ENCODE measurements around the gene GLCCI1.

Gene GLCCI1

DNA sequence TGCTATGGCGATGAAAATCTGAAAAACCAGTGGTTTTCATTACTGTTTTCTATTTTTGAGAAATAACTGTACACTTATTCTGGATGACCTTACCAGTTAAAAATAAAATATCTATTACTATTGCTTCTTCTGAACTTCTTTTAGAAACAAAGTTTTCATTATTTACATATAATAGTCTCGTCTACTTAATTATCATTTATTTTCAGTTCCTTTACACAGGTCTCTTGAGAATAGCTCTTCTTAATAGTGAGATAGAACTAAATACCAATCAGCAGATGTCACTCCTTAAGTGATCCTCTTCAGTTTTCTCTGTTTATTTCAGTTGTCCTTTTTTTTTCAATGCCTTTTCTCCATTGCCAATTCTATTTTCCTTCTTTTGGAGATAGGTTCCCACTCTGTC, 4.3 kb upstream of the GLCCI1 start:
- no peak for DNase-seq (ENCODE audit: low read depth)

DNA sequence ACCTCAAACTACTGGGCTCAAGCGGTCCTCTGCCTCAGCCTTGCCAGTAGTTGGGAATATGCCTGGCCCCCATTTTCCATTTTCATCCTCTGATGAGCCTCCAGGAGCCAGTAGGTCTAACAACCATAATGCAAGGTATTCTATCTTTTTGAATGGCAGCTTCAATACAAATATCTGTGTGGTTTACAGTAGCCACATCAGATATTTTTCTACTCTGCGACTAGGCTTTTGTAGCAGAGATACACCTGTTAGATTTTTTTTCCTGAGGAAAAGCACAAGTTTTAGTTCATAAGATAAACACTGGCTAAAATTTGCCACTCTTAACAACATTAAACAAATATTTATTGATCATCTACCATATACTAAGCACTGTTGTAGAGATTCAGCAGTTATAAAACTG, 3.9 kb upstream of the GLCCI1 start:
- no peak for DNase-seq (ENCODE audit: low read depth)

DNA sequence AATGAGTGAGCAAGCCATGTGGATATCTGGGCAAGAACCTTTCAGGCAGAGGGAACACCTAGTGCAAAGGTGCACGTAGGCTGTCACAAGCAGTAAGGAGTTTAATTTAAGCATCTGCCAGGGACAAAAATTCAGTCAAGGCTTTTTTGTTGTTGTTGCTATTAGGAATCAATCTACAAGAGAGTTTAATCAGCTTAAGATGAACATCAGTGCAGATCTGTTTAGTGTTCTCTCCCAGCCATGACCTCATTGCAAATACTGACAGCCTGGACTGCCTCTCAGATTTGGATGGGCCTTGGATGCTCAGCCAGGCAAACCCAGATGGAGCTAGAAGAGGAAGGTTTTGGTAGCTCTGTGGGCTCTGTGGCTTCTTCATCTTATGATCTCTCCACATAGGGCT, 3.3 kb upstream of the GLCCI1 start:
- DNase-seq (ENCODE audit: low read depth), result no peak

DNA sequence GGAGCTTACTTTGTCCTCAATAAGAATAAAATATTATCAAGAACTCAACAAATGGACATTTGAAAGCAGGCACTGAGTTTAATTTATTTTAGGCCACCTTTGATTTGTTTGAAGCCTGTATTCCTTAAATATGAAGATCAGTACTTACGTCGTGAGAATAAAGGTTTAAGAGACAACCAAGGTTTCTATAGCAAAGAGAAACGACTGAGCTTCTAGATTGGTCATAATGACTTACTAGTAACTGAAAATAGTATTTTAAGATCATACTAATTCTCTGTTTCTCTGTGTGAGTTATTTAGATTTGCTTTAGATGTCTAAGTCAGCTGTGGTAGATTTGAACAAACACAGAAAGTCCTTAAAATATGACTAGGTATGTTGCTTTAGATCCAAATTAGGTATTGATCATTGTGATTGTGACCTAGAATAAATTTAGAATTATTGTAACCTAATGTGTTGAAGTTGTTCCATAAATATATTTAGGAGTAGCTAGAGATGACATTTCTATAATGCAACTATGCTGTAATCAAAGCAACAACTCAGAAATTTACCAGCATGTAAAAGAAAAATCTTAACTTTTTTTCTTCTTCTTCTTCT, 2.4 kb upstream of the GLCCI1 start:
- DNase-seq (ENCODE audit: low read depth), result no peak

DNA sequence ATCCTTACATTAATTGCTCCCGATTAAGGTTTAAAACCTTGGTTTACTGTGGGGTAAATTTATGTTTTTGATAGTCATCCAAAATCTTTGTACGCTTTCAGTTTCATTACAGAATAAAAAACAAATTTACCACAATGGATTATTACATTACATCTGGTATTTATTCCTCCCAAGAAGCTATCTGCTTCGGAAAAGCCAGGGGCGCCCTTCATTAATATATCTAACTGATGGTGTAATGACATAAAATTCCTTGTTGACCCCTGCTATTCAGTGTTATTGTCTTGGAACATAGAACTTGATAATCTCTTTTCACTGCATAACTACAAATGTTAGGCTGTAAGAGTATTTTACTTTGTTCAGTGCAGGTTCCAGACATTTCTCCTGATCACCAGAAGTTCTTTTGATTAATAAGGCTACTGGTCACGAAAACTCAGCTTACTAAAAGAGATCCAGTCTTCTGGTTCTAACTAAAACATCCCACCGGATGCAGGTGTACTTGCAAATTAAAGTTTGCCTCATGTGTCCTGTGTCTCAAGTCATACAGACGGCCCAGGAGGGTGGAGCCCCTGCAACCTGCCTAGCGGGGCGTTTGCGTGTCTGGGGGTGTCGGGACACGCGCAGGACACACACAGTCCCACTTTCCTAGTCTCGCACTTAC, 581 bp upstream of the GLCCI1 start:
- DNase-seq (ENCODE audit: low read depth), result no peak

DNA sequence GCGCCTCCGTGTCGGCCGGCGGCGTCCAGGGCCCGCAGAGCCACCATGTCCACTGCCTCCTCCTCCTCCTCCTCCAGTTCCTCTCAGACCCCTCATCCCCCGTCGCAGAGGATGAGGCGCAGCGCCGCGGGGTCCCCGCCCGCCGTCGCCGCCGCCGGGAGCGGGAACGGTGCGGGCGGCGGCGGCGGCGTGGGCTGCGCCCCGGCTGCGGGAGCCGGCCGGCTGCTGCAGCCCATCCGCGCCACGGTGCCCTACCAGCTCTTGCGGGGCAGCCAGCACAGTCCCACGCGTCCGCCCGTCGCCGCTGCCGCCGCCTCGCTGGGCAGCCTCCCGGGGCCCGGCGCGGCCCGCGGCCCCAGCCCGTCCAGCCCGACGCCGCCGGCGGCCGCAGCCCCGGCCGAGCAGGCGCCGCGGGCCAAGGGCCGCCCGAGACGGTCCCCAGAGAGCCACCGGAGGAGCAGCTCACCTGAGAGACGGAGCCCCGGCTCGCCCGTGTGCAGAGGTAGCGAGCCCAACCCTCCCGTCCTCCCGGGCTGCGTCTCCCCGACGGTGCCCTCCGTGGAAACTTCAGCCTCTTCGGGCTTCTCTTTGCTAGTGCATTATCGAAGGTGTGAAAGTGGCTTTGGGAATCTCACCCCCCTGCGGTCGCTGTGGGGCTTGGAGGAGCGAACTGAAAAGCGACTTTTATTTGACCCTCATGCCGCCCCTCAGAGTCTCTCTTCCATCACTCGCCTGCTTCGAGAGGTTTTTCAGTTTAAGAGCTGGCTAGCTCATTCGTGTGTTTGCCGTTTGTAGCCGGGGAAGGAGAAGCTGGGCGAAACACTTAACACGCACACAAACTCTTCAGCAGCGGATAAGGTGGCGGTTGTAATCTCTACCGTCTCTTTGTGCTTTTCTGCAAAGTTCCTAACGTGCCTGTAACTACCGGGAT, 975 bp downstream of the GLCCI1 start:
- no peak for DNase-seq (ENCODE audit: low read depth)

DNA sequence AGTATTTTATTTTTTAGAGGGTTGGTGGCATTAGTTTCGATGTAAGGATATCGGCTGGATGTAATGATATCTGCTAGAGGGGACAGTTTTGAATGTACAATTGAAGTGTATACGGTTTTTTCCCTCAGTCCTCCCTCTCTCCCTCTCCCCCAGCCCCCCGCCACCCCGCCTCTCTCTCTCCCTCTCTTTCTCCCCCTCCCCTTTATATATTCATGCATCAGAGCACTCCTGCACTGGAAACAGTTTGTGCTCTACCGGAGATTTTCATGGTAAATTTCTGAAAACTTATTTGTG, 1.6 kb downstream of the GLCCI1 start:
- no peak for DNase-seq (ENCODE audit: low read depth)

DNA sequence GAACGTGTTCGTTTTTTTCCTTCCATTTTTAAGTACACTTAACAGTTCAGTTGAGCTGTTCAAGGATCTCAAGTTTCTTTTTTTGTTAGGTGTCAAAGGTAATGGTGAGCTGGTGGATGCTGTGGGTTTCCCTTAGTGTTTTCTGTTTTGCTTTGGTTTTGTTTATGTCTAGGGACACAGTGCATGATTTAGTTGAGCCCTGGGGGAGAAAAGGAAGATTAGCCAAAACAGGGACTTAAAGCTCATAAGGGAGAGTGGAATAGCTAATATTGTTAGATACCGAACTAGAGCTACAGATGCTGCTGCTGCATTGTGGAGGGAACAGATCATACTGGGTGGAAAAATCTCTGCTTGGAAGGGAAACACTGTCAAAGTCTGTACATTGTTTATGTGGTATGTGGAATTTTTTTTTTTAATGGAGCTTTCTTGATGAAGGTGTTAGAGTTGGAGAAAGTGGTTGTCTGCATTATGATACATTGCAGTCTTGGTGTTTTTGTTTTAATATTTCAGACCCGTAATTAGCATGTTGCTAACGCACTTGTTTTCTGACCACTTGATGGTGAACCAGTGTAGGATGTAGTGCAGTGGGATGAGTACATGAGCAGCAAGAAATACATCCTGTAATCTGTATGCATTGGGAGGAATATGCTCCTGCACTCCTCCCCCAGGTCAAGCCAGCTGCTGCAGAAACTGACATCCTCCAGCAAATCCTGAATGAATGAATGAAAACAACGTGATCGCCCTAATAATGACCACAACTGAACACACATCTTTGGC, 2.1 kb downstream of the GLCCI1 start:
- DNase-seq (ENCODE audit: low read depth), result no peak

DNA sequence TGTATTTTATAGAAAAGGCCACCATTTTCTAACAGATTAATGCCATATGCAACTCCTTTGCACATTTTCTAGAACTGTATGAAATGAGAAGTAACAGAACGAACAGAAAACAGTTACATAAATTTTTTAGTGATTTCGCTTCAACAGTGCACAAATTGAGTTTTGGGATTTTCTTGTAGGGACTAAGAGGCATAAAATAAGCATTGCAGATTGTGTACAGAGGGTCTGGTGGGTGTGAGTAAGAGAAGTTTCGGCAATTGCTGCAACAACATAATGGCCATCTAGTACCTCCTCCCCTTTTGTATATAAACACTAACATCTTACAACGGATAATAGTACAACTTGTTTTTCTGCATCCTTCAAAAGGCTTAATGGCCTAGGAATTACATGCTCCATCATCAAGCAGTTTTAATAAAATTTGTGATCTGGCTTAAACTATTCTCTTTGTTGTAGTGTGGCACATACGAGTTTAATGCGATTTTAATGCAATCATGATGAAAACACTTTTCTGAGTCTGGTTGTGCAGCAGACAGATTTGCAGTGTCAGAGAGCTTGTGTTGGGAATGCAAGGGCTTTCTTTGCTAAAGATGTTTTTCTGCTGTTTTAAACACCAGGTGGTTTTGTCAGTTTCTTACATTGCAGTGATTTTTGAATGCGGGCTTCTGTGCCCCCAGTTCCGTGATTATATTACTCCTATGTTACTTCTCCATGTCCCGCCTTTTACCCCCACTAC, 2.9 kb downstream of the GLCCI1 start:
- no peak for DNase-seq (ENCODE audit: low read depth)

DNA sequence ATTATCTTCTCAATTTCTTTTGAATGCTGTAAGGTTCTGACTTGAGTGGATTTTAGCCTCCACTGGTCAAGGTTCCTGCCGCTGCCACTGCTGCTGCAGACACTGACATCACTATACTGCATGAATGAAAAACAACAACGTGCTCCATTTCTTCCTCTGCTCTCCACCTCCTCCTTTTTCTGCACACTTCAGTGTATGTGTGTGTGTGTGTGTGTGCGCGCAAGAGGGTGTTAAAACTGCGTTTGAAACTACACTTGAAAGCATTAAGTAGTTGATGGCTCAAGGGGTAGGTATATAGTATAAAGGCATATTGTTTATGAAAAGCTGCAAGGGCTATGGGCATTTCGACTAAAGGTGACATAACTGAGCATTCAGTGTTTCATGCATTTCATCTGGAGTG, 3.5 kb downstream of the GLCCI1 start:
- DNase-seq (ENCODE audit: low read depth), result no peak

DNA sequence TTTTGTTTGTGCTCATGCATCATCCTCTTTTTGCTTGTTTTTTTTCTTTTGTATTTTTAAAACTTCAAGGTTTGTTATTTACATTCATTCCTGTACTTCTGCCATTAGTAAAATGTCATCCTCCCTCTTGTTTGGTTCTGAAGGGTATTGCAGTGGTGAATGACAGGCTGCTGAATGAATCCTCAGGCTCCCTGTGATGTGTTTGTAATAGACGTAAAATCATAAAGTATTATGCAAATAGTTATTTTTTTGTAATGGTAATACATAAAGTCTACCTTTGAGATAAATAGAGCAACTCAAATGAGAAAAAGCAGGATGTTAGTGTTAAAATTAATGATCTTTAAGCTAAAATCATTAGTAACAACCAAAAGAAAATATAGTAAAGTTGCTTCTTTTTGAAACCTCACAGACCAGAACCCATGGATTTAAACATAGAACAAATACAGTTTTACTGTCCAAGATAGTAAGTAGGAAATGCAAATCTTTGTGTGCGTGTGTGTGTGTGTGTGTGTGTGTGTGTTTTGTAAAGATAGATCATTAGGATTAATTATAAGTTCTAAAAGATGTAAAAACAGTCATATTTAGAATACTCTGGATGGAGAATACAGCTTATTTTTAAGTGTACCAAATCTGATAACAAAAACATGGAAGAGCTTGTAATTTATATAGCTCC, 4.5 kb downstream of the GLCCI1 start:
- DNase-seq (ENCODE audit: low read depth), result no peak

DNA sequence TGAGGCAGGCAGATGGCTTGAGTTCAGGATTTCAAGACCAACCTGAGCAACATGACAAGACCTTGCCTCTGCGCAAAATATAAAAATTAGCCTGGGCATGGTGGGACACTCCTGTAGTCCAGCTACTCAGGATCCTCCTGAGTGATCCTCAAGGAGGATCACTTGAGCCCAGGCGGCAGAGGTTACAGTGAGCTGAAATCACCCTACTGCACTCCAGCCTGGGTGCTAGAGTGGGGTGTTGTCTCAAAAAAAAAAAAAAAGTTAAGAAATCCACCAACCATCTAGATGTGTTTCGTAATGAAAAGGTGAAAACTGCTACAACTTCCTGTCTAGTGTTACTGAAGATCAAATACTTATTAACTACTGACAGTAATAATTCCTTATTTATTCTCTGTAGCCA, 8.1 kb downstream of the GLCCI1 start:
- DNase-seq (ENCODE audit: low read depth), result no peak

DNA sequence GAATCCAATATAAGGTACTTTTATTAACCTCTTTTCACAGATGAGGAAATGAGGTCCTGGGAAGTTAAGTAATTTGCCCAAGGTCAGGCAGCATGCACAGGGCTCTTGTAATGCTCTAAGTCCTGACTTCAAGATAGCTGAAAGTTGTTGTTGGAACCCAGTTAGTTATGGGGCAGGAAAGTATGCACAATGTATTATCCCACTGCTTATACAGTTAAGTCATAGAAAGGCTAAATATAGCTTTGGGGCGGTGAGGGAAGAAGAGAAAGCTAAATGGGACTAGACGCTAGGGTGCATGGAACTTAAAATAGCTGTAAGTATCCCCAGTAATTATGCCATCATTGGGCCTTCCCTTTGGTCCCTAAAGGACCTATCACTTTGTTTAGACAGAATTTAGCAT, 9.2 kb downstream of the GLCCI1 start:
- DNase-seq (ENCODE audit: low read depth), result no peak

DNA sequence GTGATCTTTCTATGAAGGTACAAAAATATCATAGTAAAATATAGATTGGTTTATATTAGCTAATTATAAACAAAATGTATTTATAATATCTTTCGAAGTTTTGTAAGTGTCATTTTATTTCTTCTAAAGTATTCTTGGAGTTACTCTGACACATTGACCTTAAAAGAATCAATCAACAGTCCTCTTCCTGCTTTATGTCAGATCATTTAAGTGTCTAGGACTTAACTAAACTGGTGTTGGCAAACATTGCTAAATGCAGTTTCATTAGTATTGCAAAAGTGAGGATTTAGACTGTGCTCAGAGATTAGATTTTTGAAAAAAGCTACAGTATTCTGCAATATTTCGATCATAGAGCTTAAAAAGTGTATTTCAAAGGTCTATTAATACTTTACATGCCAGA, 10.3 kb downstream of the GLCCI1 start:
- DNase-seq (ENCODE audit: low read depth), result no peak

DNA sequence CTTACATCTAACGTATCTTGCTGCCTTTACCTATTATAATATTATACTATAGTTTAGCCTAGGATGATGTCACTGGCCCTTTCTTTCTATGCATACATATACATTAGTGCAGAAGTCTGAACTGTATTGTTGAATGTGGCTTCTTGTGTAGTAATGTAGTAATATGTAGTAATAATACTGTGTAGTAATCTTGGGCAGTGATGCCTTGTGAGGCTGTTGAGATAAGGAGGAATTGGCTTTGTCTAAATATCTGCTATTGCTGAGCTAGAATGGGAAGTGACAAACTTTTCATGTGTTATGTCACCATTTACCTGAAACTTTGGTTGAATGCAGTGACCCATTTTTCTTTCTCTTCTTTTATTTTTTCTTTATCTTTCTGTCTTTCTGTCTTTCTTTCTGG, 11.0 kb downstream of the GLCCI1 start:
- DNase-seq (ENCODE audit: low read depth), result no peak

DNA sequence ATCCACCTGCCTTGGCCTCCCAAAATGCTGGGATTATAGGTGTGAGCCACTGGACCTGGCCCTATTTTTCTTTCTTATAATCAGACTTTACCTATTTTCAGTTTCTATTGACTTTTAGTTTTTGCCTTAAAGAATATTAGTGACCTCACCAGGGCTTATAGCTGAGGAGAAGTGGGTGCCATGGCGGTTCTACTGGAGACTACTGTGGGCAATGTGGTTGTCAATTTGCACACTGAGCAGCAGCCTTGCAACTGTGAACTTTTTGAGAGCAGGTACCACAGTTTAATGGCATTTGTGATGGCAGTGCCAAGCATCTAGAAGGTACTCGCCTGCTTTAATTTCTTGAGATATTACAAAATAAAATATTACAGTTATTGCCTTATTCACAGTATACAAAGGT, 11.5 kb downstream of the GLCCI1 start:
- DNase-seq (ENCODE audit: low read depth), result no peak

DNA sequence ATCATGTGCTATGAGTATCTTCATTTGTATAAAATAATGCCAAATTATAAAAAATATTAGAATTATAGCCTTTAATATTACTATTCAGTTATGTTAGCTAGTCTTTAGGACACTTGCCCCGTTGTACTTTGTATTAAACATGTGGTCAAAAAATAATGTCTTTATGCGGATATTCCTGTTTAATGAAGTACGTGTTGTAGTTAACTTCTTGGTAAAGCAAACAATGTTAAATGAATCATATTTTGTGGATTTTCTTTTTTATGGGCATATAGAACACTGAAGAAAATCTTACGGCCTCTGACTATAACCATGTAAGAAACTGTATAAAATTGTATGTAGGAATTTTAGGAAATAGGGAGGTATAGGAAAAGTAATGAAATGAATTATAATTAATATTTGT, 14.3 kb downstream of the GLCCI1 start:
- DNase-seq (ENCODE audit: low read depth), result no peak

DNA sequence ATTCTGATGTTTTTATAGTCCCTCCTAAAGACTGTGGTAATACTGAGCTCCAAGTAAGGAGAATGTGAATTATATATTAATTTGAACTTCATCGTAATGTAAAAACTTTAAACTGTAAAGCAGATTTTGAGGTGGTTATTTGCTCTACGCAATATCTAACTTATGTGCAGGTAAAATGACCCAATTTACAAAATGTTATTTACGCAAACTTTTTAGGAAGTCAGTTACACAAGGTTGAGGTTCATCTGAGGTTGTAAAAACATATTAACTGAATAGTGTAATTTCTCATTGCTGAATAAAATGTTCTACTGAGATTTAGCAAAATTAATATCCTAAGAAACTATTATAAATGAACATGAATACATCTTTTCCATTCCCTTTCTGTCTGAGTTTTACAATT, 15.8 kb downstream of the GLCCI1 start:
- DNase-seq (ENCODE audit: low read depth), result no peak

DNA sequence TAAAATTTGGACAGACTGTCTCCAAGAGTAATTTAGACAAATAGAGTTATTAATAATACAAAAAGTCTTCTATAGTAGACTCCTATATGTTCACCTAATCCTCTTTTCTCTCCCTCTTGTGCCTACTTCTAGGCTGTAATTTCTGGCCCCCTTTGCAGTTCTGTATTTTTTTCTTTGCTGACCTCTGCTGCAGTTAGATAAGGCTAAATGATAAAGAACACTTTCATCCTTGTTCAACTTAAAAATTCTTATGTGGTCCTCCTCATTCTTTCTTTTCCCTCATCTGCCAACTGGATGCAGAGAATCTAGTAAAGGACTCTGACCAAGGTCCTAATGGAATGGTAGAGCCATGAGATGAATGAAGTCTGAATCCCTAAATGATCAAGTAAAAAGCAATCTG, 20.1 kb downstream of the GLCCI1 start:
- no peak for DNase-seq (ENCODE audit: low read depth)

DNA sequence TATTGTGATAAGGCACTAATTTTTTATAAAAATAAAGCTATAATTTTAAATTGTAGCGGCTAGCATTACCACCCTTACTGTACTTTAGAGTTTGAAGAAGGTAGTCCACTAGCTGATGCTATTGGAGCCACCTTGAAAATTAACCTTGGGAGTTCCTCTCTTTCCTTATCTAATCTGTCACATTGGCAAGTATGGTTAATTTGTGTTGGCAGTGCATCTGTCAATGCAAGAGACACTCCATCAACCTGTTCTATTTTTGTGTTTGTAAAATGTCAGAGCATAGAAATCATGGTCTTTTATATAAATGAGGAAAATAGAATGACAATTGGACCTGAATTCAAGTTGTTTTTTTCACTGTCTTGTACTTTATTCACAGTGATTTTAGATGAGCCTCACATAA, 20.5 kb downstream of the GLCCI1 start:
- DNase-seq (ENCODE audit: low read depth), result no peak

DNA sequence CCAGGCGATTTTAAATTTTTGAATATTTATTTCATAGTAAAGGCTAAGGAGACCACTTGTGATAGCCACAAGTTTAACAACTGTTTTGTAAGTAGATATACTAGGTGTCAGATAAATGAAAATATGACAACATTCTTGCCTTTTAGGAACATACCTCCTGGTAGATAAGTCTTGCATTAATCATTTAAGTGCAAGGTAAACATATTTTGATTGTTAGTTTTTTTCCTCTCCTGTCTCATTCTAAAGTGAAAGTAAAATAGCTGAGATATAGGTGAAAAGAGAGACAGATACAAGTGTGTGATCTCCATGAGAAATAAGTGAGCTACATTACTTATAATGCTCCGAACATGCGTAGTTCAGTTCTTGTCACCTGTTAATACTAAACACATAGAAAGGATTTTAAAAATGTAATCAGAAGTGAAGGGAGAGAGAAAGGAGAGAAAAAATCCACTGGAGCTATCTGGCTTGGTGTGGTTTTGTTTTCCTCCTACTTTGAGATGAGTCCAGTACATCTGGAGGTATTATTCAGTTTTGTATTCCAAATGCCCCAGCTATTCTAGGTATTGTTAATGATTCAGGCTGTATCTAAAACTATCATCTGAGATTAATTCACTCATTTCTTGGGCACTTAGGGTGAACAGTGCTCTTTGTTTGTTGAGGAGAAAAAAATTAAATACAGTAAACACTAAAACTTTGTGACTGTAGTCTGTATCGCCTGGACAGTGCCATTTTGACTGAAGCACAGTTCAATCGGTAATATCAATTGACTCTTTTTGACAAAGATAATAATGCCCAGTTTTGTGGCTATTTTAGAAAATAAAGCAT, 21.2 kb downstream of the GLCCI1 start:
- DNase-seq (ENCODE audit: low read depth), result no peak

Measured in HS-27A (cell line).